GM12878 (cell line): ENCODE results near the gene C3AR1. TPM values are rescaled to one million over a fixed set of nuclear protein-coding genes. Genes with fewer than 3 reads are reported as not detected.
"Not testable (repeated sequence)": the region's sequence is repeated elsewhere in the genome, so short reads cannot be mapped to it uniquely, and the experiment has no call there.

Experiments used
- ATAC-seq: fragments of 200-7000 bp; cut with Tn5 transposase; 3 replicates; pipeline ENCODE4 v1.9.1; 2020; ENCODE audit warnings: mild to moderate bottlenecking, moderate library complexity
- BruUV-seq: library from RNA; stranded (reverse); fragments of 400-500 nt; replicated peaks from 2 replicates; lab custom pipeline; 2021; lab: Mats Ljungman, UMichigan
- CTCF ChIA-PET: fragments of 300-600 bp; sonication (Branson Sonifier 250); formaldehyde crosslinking; extraction: SDS; loops from one replicate; lab custom pipeline; 2021; ENCODE audit warnings: inconsistent platforms; lab: Yijun Ruan, JAX
- POLR2A ChIA-PET: fragments of 350-600 bp; formaldehyde crosslinking; extraction: SDS; loops from one replicate; lab custom pipeline; 2021; ENCODE audit warnings: inconsistent platforms; lab: Charles Lee
- RAD21 ChIA-PET: fragments of 300-600 bp; sonication (Branson Sonifier 250); formaldehyde crosslinking; loops from one replicate; lab custom pipeline; 2023; ENCODE audit warnings: antibody characterized with exemption; ENCODE audit not compliant: unreplicated experiment; lab: Charles Lee
- SMC1A ChIA-PET: fragments of 300-600 bp; sonication (Branson Sonifier 250); formaldehyde crosslinking; loops from one replicate; lab custom pipeline; 2023; ENCODE audit not compliant: unreplicated experiment, uncharacterized antibody; lab: Charles Lee
- DNase-seq: peaks from one replicate; pipeline ENCODE4 v3.0.0-alpha.2; 2011; ENCODE audit warnings: low read depth, low spot score
- FAIRE-seq: peaks from 3 replicates; lab custom pipeline; 2011; peaks lifted over from hg19 to GRCh38; lab: Jason Lieb, UNC
- H2AFZ ChIP-seq: 2 replicates; pipeline ENCODE4 v1.6.0; 2011; ENCODE audit warnings: low read depth, low read length, control low read depth; ENCODE audit not compliant: control insufficient read depth
- H3K27ac ChIP-seq: 2 replicates; pipeline ENCODE4 v1.5.1; 2011; ENCODE audit warnings: control low read depth; ENCODE audit not compliant: control insufficient read depth, insufficient read depth
- H3K27me3 ChIP-seq, 2 experiments: replicated peaks in 1 of 2; 2 replicates each; pipeline versions ENCODE4 v1.6.0 to v1.6.1; 2011; ENCODE audit warnings: low read length in 1 of 2; ENCODE audit not compliant: control insufficient read depth in 2 of 2, insufficient read depth in 2 of 2
- H3K36me3 ChIP-seq, 2 experiments: 2 replicates each; pipeline ENCODE4 v1.5.1; 2011; ENCODE audit warnings: low read length in 1 of 2; ENCODE audit not compliant: control insufficient read depth in 2 of 2, insufficient read depth in 2 of 2
- H3K4me1 ChIP-seq: 2 replicates; pipeline ENCODE4 v1.6.1; 2011; ENCODE audit warnings: mild to moderate bottlenecking, low read length, moderate library complexity, mixed read lengths; ENCODE audit not compliant: control insufficient read depth, insufficient read depth
- H3K4me2 ChIP-seq: 2 replicates; pipeline ENCODE4 v1.6.0; 2011; ENCODE audit warnings: control low read depth; ENCODE audit not compliant: control insufficient read depth, insufficient read depth
- H3K4me3 ChIP-seq: fragments of 200-600 bp; sonication (generic); 2 replicates; pipeline ENCODE4 v1.5.1; 2016
- H3K79me2 ChIP-seq: 2 replicates; pipeline ENCODE4 v1.6.0; 2011; ENCODE audit warnings: low read length; ENCODE audit not compliant: control insufficient read depth, insufficient read depth
- H3K9ac ChIP-seq: 2 replicates; pipeline ENCODE4 v1.8.0; 2011; ENCODE audit warnings: low read length, control low read depth, mixed read lengths; ENCODE audit not compliant: control insufficient read depth, insufficient read depth
- H3K9me3 ChIP-seq: replicated peaks from 3 replicates; pipeline ENCODE4 v1.5.1; 2011; ENCODE audit warnings: mild to moderate bottlenecking, low read length; ENCODE audit not compliant: control insufficient read depth, insufficient read depth
- H4K20me1 ChIP-seq: 2 replicates; pipeline ENCODE4 v1.6.0; 2011; ENCODE audit not compliant: control insufficient read depth, insufficient read depth
- TCF3 ChIP-seq: IDR thresholded peaks from 2 replicates; pipeline ENCODE4 v1.6.1; 2012; ENCODE audit warnings: low read depth, mild to moderate bottlenecking, low read length, borderline replicate concordance; ENCODE audit not compliant: insufficient read depth
- ZNF274 ChIP-seq: IDR thresholded peaks from one replicate; pipeline ENCODE4 v1.8.0; 2011; ENCODE audit not compliant: insufficient read length, insufficient read depth
- WGBS: methylation state at CpG from one replicate; pipeline ENCODE4 v1.1.6; 2016; ENCODE audit warnings: low lambda C conversion rate; ENCODE audit not compliant: insufficient replicate concordance, insufficient coverage; ENCODE audit errors: missing lambda C conversion rate; 5-methylcytosine and 5-hydroxymethylcytosine counted together
- in situ Hi-C: fragments of 300-500 bp; cut with MboI; formaldehyde crosslinking; loops from 9 replicates; pipeline ENCODE4 v1.14.3; 2018; ENCODE audit warnings: mixed read lengths
- intact Hi-C: fragments of 100-400 bp; cut with micrococcal nuclease; formaldehyde crosslinking; loops from one replicate; pipeline ENCODE4 v1.14.2; 2022; ENCODE audit not compliant: unreplicated experiment
- polyA plus RNA-seq, 11 experiments: library from polyadenylated mRNA; depleted of rRNA in 4 of 11; unstranded in 6 of 11; stranded (reverse) in 5 of 11; fragments of >200 nt; fragmentation: Nextera tagmentation in 4 of 11; fragmentation: Illumina TruSeq in 1 of 11; extraction: Ambion mirVana in 4 of 11; extraction: Trizol in 1 of 11; gene quantifications; 1 replicate in 1 of 11; 2 replicates in 10 of 11; pipeline versions ENCODE4 v1.2.1 to v1.2.3, GENCODE V29; 2011 to 2016; ENCODE audit warnings: inconsistent platforms in 2 of 11, missing spikeins in 2 of 11, low read depth in 1 of 11
- total RNA-seq, 4 experiments: library from RNA; depleted of rRNA in 3 of 4; stranded (reverse); fragments of >200 nt in 3 of 4; fragmentation: Illumina TruSeq in 1 of 4; extraction: Trizol in 1 of 4; gene quantifications; 2 replicates each; pipeline versions ENCODE4 v1.2.1 to v1.2.3, GENCODE V29; 2013 to 2021

Gene C3AR1
- total and polyA plus RNA-seq, 10 of the 15 experiments (the other 5 are each of a cell fraction or from before 2014, with no cell fraction given): 0.08 to 0.42 (median 0.10) TPM; not detected in 5

DNA sequence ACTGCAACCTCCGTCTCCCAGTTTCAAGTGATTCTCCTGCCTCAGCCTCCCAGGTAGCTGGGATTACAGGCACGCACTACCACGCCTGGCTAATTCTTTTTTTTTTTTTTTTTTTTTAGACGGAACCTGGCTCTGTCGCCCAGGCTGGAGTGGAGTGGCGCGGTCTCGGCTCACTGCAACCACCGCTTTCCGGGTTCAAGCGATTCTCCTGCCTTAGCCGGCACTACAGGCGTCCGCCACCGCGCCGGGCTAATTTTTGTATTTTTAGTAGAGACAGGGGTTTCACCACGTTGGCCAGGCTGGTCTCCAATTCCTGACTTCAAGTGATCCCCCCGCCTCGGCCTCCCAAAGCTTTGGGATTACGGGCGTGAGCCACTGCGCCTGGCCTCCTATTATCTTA lies 35.1 kb downstream of the C3AR1 start:
- in situ Hi-C loops, FAIRE-seq, ATAC-seq, H4K20me1 ChIP-seq, DNase-seq, RAD21 ChIA-PET, H3K9me3 ChIP-seq, SMC1A ChIA-PET, H2AFZ ChIP-seq, H3K36me3 ChIP-seq, CTCF ChIA-PET, intact Hi-C loops, BruUV-seq, H3K4me3 ChIP-seq, H3K27ac ChIP-seq, H3K9ac ChIP-seq, H3K4me2 ChIP-seq, H3K27me3 ChIP-seq: not testable (repeated sequence)
- 89% methylated on average over 19 of the region's 23 CpGs for WGBS
- H3K79me2 ChIP-seq: peaks cover 12% of the 10 kb centered on the region
- POLR2A ChIA-PET: interaction anchor here (0.6 kb wide), 1 partner anchor 196 kb away, joined by 4 read pairs; no protein-coding TSS in a partner anchor
- peaks cover 14% of the 10 kb centered on the region for H3K4me1 ChIP-seq

DNA sequence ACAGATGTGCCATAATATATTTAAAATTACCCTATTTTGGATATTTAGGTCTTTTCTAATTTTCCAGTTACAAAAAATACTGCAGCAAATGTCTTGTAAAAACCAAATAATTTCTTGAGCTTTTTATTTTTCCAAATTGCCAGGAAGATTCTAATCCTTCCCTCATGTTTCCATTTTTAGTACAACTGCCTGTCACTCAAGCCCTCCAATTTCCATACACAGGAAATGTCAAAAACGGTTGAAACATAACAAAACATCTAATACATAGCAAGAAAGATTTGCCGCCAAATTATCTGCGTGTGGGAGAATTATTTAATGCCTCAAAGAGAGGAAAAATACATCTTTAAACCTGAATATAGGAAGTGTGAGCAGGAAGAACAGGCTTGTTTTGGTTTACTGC lies 36.0 kb downstream of the C3AR1 start:
- ChIA-PET SMC1A (no interaction called here), CTCF (no interaction called here), POLR2A (no interaction called here), RAD21 (no interaction called here)
- H3K9me3 ChIP-seq: no peaks in the 10 kb centered on the region
- DNase-seq (no peak), FAIRE-seq (no peak), ATAC-seq (no peak)
- WGBS: 51% methylated on average over 3 of the region's 3 CpGs
- no peak overlapping the region for H3K9ac ChIP-seq
- no peak overlapping the region for H2AFZ ChIP-seq
- H3K79me2 ChIP-seq: peaks cover 12% of the 10 kb centered on the region
- H3K36me3 ChIP-seq: no peaks in the 10 kb centered on the region
- intact Hi-C loops: no loop called here
- no peak overlapping the region for H3K4me2 ChIP-seq
- H3K4me1 ChIP-seq: peaks cover 14% of the 10 kb centered on the region
- no TSS peak for BruUV-seq
- H3K4me3 ChIP-seq: no peak overlapping the region
- in situ Hi-C loops: no loop called here
- H3K27ac ChIP-seq: no peak overlapping the region
- peaks cover 4% of the 10 kb centered on the region; the same call in 1 of the 2 replicates for H4K20me1 ChIP-seq
- no peak for TF ChIP-seq ZNF274
- TF ChIP-seq TCF3: no peak
- H3K27me3 ChIP-seq: no peaks in the 10 kb centered on the region
